DND-41 (cell line): ENCODE measurements around the gene RBM47.

ENCODE experiments used
- ATAC-seq: fragments of 200-7000 bp; cut with Tn5 transposase; 3 replicates; pipeline ENCODE4 v1.9.1; 2021; ENCODE audit warnings: low read depth; ENCODE audit not compliant: insufficient read depth
- DNase-seq: peaks from one replicate; pipeline ENCODE4 v3.0.0-alpha.2; 2020
- H2AFZ ChIP-seq: 2 replicates; pipeline ENCODE4 v1.6.0; 2012; ENCODE audit warnings: low read depth, low read length
- H3K27ac ChIP-seq: 2 replicates; pipeline ENCODE4 v1.5.1; 2012; ENCODE audit warnings: low read length, inconsistent platforms
- H3K27me3 ChIP-seq: fragments of 200-600 bp; sonication (generic); 2 replicates; pipeline ENCODE4 v1.6.0; 2012; ENCODE audit warnings: low read length, mild to moderate bottlenecking, inconsistent platforms; ENCODE audit not compliant: insufficient read depth, poor library complexity
- H3K36me3 ChIP-seq: 2 replicates; pipeline ENCODE4 v1.5.1; 2012; ENCODE audit warnings: low read length, inconsistent platforms; ENCODE audit not compliant: insufficient read depth
- H3K4me1 ChIP-seq: 2 replicates; pipeline ENCODE4 v1.5.1; 2012; ENCODE audit warnings: mild to moderate bottlenecking, low read length; ENCODE audit not compliant: insufficient read depth
- H3K4me2 ChIP-seq: 2 replicates; pipeline ENCODE4 v1.6.0; 2012; ENCODE audit warnings: mild to moderate bottlenecking, moderate library complexity, low read length, inconsistent platforms; ENCODE audit not compliant: insufficient read depth
- H3K4me3 ChIP-seq, 2 experiments: fragments of 200-600 bp in 1 of 2; shearing (Covaris generic) in 1 of 2; 2 replicates each; pipeline ENCODE4 v1.5.1; 2012 to 2016; ENCODE audit warnings: inconsistent platforms in 2 of 2, low read length in 2 of 2, mild to moderate bottlenecking in 2 of 2, low read depth in 1 of 2, moderate library complexity in 1 of 2
- H3K79me2 ChIP-seq: 2 replicates; pipeline ENCODE4 v1.6.0; 2012; ENCODE audit warnings: low read length, inconsistent platforms; ENCODE audit not compliant: insufficient read depth
- H3K9ac ChIP-seq: 2 replicates; pipeline ENCODE4 v1.6.0; 2012; ENCODE audit warnings: low read depth, mild to moderate bottlenecking, inconsistent platforms, low read length, moderate library complexity
- H3K9me3 ChIP-seq: 2 replicates; pipeline ENCODE4 v1.5.1; 2012; ENCODE audit warnings: low read length, moderate library complexity, mild to moderate bottlenecking, inconsistent platforms; ENCODE audit not compliant: insufficient read depth, severe bottlenecking
- H4K20me1 ChIP-seq: 2 replicates; pipeline ENCODE4 v1.6.0; 2012; ENCODE audit warnings: low read length; ENCODE audit not compliant: insufficient read depth
- CTCF ChIP-seq: IDR thresholded peaks from 2 replicates; pipeline ENCODE4 v1.5.1; 2012; ENCODE audit warnings: borderline replicate concordance, low read length, moderate library complexity, mild to moderate bottlenecking; ENCODE audit not compliant: poor library complexity, severe bottlenecking; ENCODE audit errors: extremely low read depth
- EZH2 ChIP-seq: IDR thresholded peaks from 3 replicates; pipeline ENCODE4 v1.6.1; 2012; ENCODE audit warnings: borderline replicate concordance, low read depth, mild to moderate bottlenecking, moderate library complexity, low read length, inconsistent platforms; ENCODE audit not compliant: severe bottlenecking

Gene RBM47

GRCh38 chr4:40373636-40374035, 256.0 kb downstream of the RBM47 start:
- H3K4me1 ChIP-seq: no peaks in the 10 kb centered on the region
- ATAC-seq (no peak), DNase-seq (no peak)
- H3K79me2 ChIP-seq: no peaks in the 10 kb centered on the region
- H2AFZ ChIP-seq: no peak overlapping the region
- TF ChIP-seq EZH2: no peak
- TF ChIP-seq CTCF: no peak
- H3K9me3 ChIP-seq: no peaks in the 10 kb centered on the region
- no peak overlapping the region for H3K4me2 ChIP-seq
- H3K36me3 ChIP-seq: no peaks in the 10 kb centered on the region
- peaks cover 2% of the 10 kb centered on the region for H3K27me3 ChIP-seq
- H3K4me3 ChIP-seq: no peak overlapping the region
- H3K27ac ChIP-seq: no peak overlapping the region
- H3K9ac ChIP-seq: no peak overlapping the region
- H4K20me1 ChIP-seq: no peaks in the 10 kb centered on the region
